Hindlimb muscle (tissue), 1 donor: ENCODE measurements around the gene LONP2. TPM values are rescaled to one million over a fixed set of nuclear protein-coding genes. Genes with fewer than 3 reads are reported as not detected.
"Not testable (repeated sequence)": the region's sequence is repeated elsewhere in the genome, so short reads cannot be mapped to it uniquely, and the experiment has no call there.

Experiments
- DNase-seq: peaks from one replicate; pipeline ENCODE4 v3.0.0-alpha.2; 2013
- polyA plus RNA-seq: library from polyadenylated mRNA; unstranded; fragments of 120-200 nt; gene quantifications from one replicate; pipeline ENCODE4 v1.2.1, GENCODE V29; 2013; ENCODE audit not compliant: insufficient read length

LONP2 gene
- polyA plus RNA-seq, 1 donor: 47.5 TPM

GRCh38 chr16:48370668-48371392, 126.7 kb downstream of the LONP2 start:
- not testable (repeated sequence) for DNase-seq

GRCh38 chr16:48371393-48371780, 127.3 kb downstream of the LONP2 start:
- DNase-seq: no peak

GRCh38 chr16:48372744-48373143, 128.6 kb downstream of the LONP2 start:
- DNase-seq: no peak

- DNase-seq: no peak
Measured at GRCh38 chr16:48373258-48374029, 129.3 kb downstream of the LONP2 start.

- no peak for DNase-seq
Measured at GRCh38 chr16:48374255-48374654, 130.2 kb downstream of the LONP2 start.

- not testable (repeated sequence) for DNase-seq
Measured at GRCh38 chr16:48377301-48377700, 133.2 kb downstream of the LONP2 start.

- DNase-seq: no peak
Measured at GRCh38 chr16:48378276-48378675, 134.2 kb downstream of the LONP2 start.

- DNase-seq: no peak
Measured at GRCh38 chr16:48378836-48379235, 134.7 kb downstream of the LONP2 start.

- DNase-seq: no peak
Measured at GRCh38 chr16:48381201-48381600, 137.1 kb downstream of the LONP2 start.

GRCh38 chr16:48382131-48382530, 138.0 kb downstream of the LONP2 start:
- DNase-seq: no peak

- DNase-seq: no peak
Measured at GRCh38 chr16:48383009-48383876, 139.1 kb downstream of the LONP2 start.

- no peak for DNase-seq
Measured at GRCh38 chr16:48383877-48384519, 139.9 kb downstream of the LONP2 start.

- peak; percentile 76 for DNase-seq
Measured at GRCh38 chr16:48384520-48385252, 140.6 kb downstream of the LONP2 start.

- DNase-seq: peak; percentile 92
Measured at GRCh38 chr16:48385253-48386150, 141.4 kb downstream of the LONP2 start, which contains the start of gene SIAH1. SIAH1 (minus strand) TSS chr16:48385413; CDS start chr16:48362428, 22,985 bp downstream.

GRCh38 chr16:48386559-48387312, 142.6 kb downstream of the LONP2 start:
- no peak for DNase-seq

- DNase-seq: no peak
Measured at GRCh38 chr16:48392407-48392806, 148.3 kb downstream of the LONP2 start.

GRCh38 chr16:48393485-48394354, 149.6 kb downstream of the LONP2 start:
- no peak for DNase-seq

- DNase-seq: no peak
Measured at GRCh38 chr16:48394355-48394703, 150.2 kb downstream of the LONP2 start.

GRCh38 chr16:48395375-48395774, 151.3 kb downstream of the LONP2 start:
- no peak for DNase-seq
